NCI-H460 (cell line): Measurements from ENCODE around the gene EGFL7. TPM values are rescaled to one million over a fixed set of nuclear protein-coding genes. Genes with fewer than 3 reads are reported as not detected.

Experiments used
- DNase-seq: peaks from one replicate; pipeline ENCODE4 v3.0.0-alpha.2; 2016; ENCODE audit warnings: low read depth; ENCODE audit errors: extremely low read depth
- total RNA-seq: library from RNA; depleted of rRNA; stranded (reverse); fragments of >200 nt; shearing (Covaris generic); gene quantifications from 2 replicates; pipeline ENCODE4 v1.2.3, GENCODE V29; 2014

EGFL7 gene
- total RNA-seq, 1 experiment from 2014 or later, result 51.7 TPM

DNA sequence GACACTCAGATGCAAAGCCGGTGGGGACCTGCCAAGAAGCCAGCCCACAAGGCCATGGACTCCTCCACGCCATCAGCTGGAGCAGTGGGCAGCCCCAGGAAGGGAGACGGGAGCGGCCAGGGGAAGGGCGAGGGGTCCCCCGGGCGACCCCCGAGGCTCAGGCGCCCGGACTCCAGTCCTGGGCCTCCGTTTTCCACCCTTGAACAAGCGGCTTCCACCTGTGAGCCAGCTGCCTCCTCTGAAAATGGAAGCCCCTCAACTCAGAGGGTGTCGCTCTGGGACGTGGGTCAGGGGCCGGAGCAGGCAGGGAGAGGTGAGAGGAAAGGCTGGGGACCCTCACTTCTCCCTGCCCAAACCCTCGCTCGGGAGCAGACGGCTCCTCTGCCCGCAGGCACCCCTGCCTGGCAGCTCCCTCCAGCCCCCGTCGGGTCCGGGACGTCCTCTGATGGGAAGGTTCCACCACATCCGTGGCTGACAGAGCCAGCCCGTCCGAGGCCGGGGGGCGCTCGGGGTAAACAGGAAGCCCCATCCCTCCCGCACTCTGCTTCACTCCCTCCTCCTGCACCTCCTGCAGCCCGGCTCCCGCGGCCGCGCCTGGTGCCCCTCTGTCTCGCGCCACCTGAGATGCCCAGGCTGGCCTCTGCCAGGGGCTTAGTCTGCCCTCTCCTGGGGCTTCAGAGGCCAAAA, 3.7 kb upstream of the EGFL7 start:
- no peak for DNase-seq

DNA sequence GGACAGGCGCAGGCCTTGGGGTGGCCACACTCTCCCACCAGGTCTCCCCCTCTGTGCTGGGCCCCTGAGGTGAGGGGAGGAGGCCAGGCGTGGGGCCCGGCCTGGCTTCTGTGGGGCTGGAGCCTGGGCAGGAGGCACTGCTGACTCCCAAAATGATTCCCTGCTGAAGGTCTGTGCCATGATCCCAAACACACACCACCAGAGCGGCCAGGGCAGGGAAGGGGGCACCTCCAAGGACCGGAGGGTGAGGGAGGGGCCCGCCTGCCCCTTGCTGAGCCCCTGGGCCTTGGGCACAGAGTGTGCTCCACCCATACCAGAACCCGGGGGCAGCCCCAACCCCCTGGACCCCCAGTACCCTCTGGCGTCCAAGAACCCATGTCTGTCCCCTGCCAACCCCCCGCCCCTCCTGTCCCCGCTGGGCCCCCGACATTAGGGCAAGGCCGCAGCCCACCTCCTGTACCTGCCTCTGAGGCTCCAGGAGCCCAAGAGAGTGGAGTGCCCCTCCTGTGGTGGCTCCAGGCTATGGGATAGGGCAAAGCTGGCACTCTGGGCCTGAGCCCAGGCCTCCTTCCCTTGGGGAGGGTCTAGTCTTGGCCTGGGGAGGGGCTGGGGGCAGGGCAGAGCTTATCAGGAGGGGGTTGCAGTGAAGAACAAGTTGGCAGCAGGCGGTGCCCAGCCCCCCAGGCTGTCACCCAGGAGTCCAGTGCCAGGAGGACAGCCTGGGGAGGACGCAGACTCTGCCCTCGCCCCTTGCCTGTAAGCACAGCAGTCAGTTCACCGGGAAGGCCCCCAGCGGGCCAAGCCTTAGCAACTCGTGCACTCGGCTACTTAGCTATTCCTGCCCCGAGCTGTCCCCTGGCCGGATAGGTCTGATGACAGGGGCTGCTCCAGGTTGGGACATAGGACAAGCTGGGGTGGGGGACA, 2.6 kb upstream of the EGFL7 start:
- DNase-seq, result no peak

DNA sequence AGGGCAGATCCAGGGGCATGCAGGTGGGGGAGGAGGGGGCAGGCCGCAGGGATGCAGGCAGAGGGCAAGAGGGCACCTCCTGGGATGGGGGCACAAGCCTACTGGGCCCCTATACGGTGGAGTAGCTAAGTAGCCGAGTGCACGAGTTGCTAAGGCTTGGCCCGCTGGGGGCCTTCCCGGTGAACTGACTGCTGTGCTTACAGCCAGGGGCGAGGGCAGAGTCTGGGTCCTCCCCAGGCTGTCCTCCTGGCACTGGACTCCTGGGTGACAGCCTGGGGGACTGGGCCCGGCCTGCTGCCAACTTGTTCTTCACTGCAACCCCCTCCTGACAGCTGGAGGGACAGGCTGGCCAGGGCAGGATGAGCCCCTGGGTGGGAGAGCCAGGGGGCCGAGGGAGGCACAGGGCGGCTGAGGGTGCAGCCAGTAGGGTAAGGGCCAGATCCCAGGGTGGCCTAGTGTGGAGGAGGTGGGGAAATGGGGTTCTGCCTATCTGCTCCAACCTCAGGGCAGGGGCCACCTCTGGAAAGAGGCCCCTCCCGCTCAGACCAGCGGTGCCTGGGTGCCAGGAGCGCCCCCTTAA, 1.7 kb upstream of the EGFL7 start:
- no peak for DNase-seq

DNA sequence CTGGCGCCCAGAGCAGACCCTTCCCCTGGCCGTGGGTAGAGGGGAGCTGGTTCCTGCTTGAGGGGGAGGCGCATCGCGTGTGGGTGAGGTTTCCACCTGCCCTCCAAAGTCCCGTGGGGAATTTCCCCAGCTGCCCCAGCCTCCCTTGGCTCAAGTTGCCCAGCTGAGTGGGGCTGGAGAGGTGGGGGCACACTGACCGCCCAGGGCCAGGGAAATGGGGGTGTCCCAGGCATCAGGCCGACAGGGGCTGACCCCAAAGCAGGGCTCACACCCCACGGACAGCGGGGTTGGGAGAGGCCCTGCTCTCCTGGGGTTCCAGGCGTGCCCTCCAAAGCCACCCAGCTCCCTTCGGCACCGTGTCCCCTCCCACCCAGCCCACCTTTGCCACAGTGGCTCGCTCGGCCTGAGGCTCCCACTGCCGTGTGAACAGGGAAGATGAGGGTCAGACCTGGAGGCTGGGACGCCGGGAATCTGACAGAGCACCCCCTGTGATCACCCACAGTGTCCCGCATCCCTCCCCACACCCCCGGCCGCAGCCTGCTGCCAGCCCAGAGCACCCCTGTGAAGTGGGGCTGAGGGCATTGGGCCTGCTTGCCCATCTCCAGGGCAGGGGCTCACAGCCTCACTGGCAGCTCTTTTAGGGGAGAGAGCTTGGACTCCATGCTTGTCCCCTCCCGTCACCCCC, 933 bp upstream of the EGFL7 start:
- DNase-seq, result no peak

DNA sequence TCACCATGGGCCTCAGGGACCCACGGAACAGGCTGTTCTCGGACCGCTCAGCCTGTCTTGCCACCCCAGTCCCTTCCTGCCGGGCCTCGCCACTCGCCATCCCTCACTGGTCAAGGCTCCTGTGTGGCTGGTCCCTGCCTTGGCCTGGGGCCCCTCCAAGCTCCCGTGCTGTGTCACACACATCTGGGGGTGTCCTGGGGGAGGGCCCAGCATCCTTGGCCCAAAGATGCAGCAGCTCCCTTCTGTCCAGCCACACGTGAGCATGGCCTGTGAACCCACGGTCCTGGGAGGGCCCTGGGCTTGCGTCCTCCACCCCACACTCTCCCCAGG, 425 bp upstream of the EGFL7 start:
- DNase-seq, result no peak

DNA sequence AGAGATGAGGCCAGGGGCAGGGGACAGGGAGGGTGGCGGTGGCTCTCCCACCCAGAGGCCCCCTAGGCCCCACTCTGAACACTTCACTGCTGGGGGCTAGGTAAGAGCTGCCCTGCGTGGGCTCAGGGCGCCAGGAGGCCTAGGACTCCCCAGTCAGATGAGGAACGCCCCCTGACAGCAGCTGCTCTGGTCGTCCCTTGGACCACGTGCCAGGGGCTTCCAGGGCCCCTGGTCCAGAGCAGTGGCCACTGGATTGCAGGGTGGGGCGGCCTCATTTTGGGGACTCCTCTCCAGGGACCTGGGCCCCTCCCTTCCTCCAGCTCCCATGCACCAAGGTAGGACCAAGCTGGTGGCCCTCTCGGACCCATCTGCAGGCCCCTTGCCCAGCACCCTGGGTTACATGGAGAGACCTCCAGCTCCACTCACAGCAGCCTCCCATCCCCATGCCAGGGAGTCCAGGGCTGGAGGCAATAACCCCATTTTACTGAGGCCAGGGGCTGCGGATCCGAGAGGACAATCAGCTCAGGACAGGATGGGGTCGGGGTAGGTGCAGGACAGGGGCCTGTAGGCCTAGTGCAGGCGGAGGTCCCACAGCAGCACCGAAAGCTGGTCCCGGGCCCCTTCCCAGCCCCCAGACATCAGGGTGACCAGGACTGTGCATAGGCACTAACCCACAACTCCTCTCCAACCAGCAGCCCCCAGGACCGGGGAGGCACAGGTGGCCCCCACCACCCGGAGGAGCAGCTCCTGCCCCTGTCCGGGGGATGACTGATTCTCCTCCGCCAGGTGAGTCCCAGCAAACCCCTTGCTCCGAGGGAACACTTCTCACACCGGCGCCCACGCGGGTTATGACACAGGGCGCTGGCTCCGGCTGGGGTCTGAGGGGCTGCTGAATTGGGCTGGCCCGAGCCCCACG, 1.5 kb downstream of the EGFL7 start:
- DNase-seq, result no peak

DNA sequence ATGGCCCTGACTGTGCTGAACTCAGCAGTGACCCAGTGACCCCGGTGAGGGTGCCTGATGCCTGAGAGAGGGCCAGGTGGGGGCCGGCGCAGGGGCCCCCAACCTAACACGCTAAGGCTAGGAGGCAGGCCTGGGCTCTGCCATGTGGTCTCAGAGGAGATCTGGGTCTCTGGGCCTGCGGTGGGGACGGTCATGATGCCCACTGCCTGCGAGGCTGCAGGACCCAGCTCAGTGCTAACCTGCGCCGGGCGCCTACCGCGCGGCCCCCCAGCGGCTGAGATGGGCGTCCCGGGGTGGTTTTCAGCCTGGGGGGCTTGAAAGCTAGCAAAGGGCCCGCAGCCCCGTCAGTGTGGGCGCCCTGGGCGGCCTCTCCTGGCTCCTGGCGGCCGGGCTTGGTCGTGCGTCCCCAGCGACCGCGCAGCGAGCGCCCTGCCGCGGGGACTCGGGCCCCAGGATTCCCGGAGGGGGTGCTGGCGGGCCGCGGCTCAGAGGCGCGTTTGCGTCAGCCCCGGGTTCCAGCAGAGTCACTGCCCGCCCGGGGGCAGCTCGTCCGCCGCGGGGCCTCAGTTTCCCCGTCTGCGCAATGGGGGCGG, 2.5 kb downstream of the EGFL7 start:
- DNase-seq, result peak; percentile 34

DNA sequence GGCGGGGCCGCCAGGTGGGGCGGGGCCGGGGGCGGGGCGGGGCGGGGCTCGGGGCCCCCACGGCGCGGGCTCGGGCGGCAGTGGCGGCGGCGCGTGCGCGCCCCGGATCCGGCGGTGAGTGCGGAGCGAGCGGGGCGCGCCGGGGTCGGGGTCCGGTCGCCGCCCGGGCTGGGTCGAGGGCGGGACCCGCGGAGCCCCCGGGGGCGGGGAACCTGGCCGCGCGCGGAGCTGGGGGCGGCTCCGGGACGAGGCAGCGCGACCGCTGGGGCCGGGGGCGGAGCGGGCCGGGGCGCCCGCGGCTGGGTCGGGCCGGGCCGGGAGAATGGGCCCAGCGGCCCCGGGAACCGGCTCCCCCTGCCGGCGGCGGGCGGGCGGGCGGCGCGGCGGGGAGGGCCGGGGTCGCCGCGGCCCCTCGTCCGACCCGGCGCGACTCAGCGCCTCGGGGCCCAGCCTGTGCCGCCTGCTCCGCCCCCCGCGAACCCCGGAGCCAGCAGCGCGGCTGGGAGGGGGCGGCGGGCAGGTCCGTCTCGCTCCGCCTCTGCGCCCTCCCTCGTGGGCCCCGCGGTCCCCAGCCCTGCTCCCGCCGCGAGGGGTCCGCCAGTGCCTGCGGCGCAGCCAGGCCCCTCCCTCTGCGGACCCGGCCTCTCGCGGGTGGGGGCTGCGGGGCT, 3.1 kb downstream of the EGFL7 start:
- DNase-seq, result peak; percentile 22

DNA sequence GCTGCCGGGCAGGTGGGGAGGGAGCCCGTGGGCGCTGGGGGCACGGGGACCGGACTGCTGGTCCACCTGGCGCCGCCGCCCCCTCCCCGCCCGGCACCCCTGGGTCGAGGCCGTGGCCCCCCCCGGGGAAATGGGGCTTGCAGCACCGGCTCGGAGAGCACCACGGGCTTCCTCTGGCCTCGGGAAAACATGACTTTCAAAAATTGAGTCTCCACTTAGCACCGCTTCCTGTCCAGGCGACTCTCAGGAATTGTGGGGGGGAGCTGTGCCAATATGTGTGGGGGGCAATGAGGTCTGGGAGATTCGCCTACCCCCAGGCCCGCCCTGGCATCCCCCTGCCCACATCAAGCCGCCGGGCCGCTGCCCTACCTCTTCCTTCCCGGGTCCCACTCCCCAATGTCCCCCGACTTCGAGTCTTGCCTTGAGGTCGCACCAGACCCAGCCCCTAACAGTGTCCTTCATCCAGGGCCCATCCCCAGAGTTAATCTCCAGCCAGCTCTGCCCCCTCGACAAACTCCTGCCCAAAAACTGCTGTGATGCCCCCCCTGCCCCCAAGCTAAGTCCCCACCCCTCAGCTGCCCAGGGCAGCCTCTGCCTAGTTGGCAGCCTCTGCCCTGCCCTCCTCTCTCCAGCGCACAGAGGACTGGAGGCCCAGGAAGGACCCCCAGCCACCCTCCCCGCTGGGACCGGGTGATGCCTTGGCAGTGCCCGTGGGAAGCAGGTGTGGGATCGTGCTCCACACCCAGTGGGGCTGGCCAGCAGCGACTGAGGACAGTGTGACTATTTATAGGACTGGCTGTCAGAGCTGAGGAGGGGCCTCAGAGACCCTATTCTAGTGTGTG, 3.9 kb downstream of the EGFL7 start:
- no peak for DNase-seq

DNA sequence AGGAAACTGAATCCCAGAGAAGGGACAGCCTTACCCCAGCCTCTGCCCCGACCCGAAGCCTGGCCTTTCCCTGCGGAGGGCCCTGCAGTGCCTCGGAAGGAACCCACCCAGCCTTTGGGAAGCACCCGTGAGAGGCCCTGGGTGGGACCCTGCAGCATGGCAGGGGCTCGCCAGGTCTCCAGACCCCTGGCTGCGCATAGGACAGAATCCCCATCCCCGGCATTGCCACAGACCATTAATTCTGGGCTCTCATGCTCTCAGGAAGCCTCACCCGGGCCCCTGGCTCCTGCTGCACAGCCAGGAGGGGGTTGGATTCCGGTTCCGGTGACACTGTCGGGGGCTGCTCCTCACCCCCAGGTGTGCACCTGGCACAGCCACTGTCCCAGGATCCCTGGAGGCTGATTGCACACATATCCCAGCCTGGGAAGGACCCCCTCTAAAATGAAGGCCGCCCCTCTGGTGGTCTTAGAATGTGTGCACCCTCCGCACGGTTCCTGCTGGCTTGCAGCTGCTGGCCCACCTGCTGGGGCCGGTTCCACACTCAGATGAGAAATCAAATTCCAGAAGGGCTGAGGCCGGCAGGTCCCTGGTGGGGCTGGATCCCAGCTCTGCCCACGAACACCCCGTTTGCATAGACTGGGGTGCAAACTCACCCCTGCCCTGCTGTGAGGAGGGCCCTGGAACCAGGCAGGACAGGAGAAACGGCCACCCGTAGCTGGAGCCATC, 4.7 kb downstream of the EGFL7 start:
- DNase-seq, result no peak

DNA sequence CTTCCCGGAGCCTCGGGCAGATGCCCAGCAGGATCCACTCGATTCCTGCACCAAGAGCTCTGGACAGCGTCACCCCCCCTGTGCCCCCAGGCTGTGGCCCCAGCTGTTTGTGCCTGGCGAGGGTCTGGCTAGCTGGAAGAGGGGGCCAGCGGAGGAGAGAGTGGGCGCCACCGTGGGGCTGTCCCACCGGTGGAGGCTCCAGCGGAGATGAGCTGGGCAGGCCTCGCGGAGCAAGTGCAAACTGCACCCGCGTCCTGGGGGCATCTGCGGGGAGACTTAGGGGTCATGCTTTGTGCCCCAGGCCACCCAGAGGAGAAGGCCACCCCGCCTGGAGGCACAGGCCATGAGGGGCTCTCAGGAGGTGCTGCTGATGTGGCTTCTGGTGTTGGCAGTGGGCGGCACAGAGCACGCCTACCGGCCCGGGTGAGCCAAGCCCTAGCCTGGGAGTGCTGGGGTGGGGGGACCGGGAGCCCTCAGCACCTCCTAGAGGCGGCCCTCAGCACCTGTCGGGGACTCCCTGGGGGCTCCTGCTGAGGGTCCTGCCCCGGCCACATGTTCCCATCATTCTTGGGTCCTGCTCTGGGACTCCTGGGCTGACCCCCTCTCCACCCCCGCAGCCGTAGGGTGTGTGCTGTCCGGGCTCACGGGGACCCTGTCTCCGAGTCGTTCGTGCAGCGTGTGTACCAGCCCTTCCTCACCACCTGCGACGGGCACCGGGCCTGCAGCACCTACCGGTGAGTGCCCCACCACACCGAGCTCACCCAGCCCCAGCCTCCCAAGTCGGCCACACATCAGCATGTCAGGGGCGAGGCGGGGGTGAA, 5.4 kb downstream of the EGFL7 start:
- DNase-seq, result no peak

DNA sequence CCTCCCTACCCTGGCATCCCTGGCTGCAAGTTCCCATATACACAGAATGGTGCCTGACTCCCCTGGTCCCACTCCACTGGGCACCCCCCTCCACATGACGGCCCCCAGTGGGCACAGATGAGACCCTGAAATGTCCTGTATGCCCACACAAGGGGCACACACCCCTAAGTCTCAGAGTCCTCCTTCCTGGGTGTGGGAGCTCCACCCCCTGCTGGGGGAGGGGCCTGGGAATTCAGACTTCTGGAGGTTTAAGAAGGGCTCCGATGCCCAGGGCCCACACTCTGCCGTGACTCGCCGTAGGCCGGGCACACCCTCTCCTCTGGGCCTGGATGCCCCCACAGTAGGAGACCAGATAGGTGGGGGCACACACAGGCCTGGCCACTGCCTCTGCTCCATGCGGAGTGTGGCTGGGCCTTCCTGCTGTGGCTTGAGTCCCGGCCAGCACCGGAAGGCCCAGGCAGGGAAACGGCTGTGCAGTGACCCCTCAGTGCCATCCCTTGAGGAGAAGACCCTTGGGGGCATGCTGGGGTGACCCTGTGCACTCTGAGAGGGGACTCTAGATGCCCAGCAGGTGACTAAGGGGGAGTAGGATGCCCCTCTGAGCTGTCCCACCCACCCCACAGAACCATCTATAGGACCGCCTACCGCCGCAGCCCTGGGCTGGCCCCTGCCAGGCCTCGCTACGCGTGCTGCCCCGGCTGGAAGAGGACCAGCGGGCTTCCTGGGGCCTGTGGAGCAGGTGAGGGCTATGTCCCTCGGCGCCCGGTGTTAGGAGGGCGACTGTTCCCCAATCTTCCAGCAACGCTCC, 6.5 kb downstream of the EGFL7 start:
- DNase-seq, result peak; percentile 19

DNA sequence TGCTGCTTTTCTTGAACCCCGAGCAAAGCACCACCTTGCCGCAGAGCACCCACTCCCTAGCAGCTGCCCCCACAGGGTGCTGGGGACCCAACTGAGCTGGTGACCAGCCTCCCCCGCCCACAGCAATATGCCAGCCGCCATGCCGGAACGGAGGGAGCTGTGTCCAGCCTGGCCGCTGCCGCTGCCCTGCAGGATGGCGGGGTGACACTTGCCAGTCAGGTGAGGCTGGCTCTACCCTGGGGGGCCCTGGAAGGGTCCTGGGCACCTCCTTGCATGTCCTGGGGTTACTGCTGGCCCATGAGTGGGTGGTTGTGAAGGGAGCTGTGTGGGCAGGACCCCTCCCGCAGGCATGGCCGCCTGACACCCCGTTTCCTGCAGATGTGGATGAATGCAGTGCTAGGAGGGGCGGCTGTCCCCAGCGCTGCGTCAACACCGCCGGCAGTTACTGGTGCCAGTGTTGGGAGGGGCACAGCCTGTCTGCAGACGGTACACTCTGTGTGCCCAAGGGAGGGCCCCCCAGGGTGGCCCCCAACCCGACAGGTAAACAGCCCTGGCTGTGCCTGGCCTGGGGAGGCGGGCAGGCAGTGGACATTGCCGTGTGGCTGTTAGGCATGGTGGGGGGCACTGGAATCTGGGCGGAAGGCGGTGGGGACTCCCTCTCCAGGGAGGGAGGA, 7.2 kb downstream of the EGFL7 start:
- DNase-seq, result no peak

DNA sequence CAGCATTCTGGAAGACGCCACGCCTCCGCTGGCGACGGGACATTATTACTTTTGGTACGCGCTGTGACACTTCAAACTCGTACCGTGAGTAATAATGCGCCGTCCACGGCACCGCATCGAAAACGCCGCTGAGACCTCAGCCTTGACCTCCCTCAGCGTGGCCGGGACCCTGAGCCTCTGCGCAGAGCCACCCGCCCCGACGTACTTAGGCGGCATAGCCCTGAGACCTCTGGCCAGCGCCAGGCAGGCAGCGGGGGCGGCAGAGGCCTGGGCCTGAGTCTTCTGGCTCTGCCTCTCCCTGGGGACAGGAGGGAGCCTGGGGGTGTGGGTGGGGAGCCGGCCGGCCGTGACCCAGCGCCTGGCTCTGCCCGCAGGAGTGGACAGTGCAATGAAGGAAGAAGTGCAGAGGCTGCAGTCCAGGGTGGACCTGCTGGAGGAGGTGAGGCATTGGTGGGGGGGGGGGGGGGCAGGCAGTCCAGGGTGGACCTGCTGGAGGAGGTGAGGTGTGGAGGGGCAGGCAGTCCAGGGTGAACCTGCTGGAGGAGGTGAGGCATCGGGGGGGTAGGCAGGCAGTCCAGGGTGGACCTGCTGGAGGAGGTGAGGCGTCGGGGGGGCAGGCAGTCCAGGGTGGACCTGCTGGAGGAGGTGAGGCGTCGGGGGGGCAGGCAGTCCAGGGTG, 8.0 kb downstream of the EGFL7 start:
- DNase-seq, result no peak

DNA sequence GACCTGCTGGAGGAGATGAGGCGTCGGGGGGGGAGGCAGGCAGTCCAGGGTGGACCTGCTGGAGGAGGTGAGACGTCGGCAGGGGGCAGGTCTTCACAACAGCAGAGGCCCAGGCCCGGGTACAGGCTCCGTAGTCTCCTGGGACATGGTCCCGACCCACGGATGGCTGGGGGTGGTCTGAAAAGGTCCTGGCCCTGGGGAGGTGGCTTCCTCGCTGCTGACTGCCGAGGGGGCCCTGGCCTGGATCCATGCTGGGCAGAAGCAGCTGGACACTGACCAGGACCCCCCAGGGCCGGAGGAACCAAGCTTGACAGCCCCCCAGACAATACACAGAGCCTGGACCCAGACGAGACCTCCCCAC, 8.5 kb downstream of the EGFL7 start:
- no peak for DNase-seq
